Stimulated activated CD8-positive, alpha-beta memory T cell treated with anti-CD3 and anti-CD28 coated beads, Interleukin-7, amount 100 ng/mL, for 48 hours (primary cell): Measurements from ENCODE around the gene DYNLRB2.

Experiments
- DNase-seq, 2 donors: peaks; one replicate each; pipeline ENCODE4 v3.0.0-alpha.2; 2020; ENCODE audit warnings: low read depth in 1 of 2; ENCODE audit errors: extremely low read depth in 1 of 2

The DYNLRB2 gene

DNA sequence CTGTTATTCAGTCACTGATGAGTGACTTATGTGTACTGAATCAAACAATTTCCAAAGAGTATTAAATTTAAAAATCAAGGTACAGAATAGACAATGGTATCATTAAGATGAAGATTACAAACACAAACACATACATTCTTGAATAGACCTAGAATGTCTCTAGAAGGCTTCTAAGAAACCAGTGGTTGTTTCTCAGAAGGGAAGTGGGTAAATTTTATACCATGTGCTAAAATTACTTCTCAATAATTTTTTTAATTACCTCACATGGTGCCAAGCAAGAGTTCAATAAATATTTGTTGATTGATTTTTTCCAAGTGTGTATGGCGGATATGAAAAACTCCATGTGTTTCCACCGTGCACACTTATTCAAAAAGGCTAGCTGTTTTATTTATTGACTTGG, 6.4 kb downstream of the DYNLRB2 start:
- no peak for DNase-seq

GRCh38 chr16:80552277-80552676, 11.5 kb downstream of the DYNLRB2 start:
- DNase-seq: no peak

GRCh38 chr16:80554033-80554432, 13.2 kb downstream of the DYNLRB2 start:
- DNase-seq: no peak

DNA sequence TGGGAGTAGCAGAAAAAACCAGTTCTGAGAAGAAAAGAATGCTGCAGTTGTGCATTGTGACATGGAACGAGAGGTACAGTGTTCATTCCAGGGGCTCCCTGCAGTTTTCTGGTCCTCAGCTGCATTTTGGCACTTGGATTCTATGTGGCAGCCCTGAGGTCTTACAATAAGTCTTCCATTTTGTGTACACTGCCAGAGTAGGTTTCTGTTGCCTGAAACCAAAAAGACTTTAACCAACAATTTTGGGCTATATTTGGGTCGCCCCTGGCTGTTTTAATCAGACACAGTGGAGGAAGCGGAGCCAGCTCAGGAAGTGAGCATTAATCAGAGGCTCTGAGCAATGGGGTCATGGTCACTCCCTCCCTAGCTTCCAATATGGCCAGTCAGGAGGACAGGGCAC, 15.7 kb downstream of the DYNLRB2 start:
- no peak for DNase-seq

DNA sequence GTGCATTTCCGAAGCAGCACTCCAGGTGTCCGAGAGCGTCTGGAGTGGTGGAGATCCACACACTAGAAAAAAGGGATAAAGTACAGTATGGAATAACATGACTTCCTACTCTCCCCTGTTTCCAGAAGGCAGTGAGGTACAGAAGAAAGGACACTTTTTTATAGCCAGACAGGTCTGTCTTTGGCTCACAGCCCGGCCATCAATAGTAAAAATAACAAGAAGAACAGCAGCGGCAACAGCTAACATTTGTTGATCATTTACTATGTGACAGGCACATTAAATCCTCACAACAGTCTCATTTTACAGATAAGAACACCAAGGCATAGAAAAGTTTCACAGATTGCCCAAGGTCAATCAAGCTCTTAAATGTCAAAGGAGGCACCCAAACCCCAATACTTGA, 16.2 kb downstream of the DYNLRB2 start:
- DNase-seq: no peak

- DNase-seq: no peak
Observed at GRCh38 chr16:80559369-80559768, 18.6 kb downstream of the DYNLRB2 start.

- no peak for DNase-seq
Observed at GRCh38 chr16:80563066-80563465, 22.3 kb downstream of the DYNLRB2 start.

- DNase-seq: no peak
Observed at GRCh38 chr16:80564394-80564793, 23.6 kb downstream of the DYNLRB2 start.

GRCh38 chr16:80569440-80570105, 28.8 kb downstream of the DYNLRB2 start:
- peak; percentile 57 to 81 for DNase-seq

GRCh38 chr16:80570106-80570478, 29.3 kb downstream of the DYNLRB2 start:
- DNase-seq: no peak

GRCh38 chr16:80573700-80574120, 32.9 kb downstream of the DYNLRB2 start:
- DNase-seq: no peak

DNA sequence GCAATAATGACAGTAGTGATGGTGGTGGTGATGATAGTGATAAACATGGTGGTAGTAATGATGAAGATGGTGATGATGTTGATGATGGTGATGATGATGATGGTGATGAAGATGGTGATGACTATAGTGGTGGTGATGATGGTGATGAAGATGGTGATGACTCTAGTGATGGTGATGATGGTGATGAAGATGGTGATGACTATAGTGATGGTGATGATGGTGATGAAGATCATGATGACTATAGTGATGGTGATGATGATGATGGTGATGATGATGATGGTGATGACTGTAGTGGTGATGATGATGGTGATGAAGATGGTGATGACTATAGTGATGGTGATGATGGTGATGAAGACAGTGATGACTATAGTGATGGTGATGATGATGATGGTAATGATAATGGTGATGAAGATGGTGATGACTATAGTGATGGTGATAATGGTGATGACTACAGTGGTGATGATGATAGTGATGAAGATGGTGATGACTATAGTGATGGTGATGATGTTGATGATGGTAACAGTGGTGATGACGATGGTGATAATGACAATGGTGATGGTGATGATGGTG, 35.6 kb downstream of the DYNLRB2 start:
- DNase-seq: no peak

- no peak for DNase-seq
Observed at GRCh38 chr16:80577485-80578280, 36.9 kb downstream of the DYNLRB2 start.

DNA sequence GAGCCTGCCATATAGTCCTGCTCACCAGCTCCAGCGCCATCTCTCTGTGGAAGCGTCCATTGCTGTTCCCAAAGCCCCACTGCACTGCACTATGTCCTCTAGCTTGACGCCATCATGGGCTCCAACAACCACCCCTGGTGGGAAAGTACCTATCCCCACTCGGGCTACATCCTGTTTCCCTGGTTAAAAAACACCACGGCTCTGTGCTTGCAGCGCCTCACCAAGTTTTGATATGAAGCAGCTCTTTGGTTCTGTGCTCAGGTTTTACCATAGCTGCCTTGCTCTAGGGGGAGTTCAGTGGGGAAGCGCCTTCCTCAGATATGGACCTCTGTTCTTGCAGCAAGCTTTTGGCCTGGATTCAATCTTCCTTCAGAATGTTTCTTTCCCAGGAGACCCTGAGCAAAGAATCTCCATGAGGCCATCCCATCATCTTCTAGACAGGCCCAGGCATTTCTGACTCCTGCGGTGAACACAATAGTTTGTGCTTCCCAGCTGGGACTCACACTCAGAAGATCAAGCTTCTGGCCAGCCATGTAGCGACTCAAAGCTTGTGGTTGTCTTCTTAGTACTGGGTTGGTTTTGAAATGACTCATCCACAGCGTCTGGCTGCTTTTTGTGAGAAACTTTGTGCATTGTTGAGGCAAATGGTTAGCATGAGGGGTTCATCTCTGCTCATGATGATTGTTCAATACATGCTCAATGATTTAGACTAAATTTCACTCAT, 39.5 kb downstream of the DYNLRB2 start:
- peak; percentile 50 to 73 for DNase-seq

- peak in 1 of 2 donors; percentile 63 for DNase-seq
Observed at GRCh38 chr16:80583466-80583865, 42.7 kb downstream of the DYNLRB2 start.

DNA sequence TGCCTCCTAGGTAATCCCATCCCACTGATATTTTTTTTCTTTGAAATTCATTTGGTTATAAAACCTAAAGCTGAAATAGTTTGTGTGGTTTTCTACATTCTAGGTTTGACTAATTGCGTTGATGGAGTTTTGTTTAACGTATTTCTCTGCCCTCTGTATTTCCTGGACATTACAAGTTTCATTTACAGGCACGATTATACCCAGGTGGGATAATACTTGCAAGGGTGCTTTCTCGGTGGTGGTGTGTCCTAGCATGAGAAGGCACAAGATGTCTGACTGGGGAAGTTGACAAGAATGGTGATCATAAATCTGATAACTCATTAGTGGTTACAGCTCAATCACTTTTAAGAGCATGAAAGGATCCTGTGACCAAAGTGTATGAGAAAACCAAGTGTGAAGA, 45.0 kb downstream of the DYNLRB2 start:
- no peak for DNase-seq

DNA sequence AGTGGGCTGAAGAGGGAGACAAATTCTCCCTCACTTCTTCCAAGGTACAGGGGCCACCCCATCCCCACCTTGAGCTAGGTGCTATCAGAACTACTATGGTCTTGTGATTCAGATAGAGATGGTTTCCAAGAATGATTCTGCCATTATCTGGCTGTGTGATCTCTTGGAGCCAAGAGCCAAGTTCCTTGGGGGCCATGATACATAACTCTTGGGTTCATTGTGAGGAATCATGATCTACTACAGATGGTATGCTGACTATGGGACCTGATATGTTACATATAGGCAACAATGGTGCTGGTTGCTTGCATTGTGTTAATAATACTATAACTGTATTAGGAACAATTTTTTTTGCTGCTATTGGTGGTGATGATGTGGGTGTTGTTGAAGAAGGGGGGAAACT, 45.7 kb downstream of the DYNLRB2 start:
- DNase-seq: no peak

GRCh38 chr16:80587071-80587470, 46.3 kb downstream of the DYNLRB2 start:
- no peak for DNase-seq

GRCh38 chr16:80591071-80591915, 50.5 kb downstream of the DYNLRB2 start:
- no peak for DNase-seq

DNA sequence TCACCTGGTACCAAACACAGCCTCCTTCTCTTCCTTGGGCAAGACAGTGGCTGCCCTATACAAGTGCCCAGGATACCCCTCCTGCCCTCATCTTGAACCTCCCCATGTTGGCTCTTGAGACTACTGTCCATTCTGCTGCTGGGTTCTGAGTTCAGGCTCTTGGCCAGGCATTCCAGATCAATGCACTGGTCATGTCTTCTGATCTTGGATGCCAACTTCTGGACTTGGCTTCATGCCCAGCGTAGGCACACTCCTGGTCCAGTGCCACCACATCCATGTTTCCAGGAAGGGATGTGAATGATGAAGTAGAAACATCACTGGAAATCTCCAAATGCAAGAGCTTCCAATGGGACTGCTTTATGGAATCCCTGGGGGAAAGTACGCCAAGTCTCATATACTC, 51.5 kb downstream of the DYNLRB2 start:
- no peak for DNase-seq

DNA sequence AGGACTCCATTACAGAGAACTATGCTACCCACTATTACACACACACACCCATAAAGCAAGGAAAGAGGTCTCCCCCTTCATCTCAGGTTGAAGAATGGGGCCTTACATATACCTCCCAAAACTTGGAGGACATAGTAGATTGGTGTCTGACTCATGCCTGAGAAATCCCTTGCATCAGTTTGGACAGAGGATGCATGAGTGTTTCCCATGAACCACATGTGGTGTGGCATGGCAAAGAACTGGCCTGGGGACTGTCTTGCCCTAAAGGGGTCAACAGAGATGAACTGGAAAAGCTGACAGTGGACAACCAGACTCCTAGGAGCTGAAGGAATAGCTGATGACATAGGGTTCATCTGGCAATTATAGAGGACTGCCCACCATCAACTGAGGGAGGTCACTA, 54.0 kb downstream of the DYNLRB2 start:
- no peak for DNase-seq
